Right lobe of liver (tissue), 4 donors: ENCODE results near the gene STK11.

ENCODE experiments used
- POLR2A ChIP-seq: fragments of 450-650 bp; IDR thresholded peaks from one replicate; pipeline ENCODE4 v1.6.1; 2017; ENCODE audit warnings: antibody characterized with exemption, mild to moderate bottlenecking
- TF ChIP-seq, protein P1 (sequence below), 4 donors: fragments of 200-600 bp in 3 of 4; fragments of 450-650 bp in 1 of 4; IDR thresholded peaks; one replicate each; pipeline versions ENCODE4 v1.5.1 to v1.8.0; 2016 to 2022; ENCODE audit warnings: antibody characterized with exemption in 4 of 4, mild to moderate bottlenecking in 2 of 4
- donor health status: DM: no; HTN: no; CAD: no.
- donor health status: DM: no; HTN: no; CAD: no.
- donor health status: DM: no; HTN: yes; CAD: no.

DNA sequence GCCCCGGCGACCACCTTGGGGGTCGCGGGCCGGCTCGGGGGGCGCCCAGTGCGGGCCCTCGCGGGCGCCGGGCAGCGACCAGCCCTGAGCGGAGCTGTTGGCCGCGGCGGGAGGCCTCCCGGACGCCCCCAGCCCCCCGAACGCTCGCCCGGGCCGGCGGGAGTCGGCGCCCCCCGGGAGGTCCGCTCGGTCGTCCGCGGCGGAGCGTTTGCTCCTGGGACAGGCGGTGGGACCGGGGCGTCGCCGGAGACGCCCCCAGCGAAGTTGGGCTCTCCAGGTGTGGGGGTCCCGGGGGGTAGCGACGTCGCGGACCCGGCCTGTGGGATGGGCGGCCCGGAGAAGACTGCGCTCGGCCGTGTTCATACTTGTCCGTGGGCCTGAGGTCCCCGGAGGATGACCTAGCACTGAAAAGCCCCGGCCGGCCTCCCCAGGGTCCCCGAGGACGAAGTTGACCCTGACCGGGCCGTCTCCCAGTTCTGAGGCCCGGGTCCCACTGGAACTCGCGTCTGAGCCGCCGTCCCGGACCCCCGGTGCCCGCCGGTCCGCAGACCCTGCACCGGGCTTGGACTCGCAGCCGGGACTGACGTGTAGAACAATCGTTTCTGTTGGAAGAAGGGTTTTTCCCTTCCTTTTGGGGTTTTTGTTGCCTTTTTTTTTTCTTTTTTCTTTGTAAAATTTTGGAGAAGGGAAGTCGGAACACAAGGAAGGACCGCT is 729 bp downstream of the STK11 start:
- TF ChIP-seq, protein P1, sequence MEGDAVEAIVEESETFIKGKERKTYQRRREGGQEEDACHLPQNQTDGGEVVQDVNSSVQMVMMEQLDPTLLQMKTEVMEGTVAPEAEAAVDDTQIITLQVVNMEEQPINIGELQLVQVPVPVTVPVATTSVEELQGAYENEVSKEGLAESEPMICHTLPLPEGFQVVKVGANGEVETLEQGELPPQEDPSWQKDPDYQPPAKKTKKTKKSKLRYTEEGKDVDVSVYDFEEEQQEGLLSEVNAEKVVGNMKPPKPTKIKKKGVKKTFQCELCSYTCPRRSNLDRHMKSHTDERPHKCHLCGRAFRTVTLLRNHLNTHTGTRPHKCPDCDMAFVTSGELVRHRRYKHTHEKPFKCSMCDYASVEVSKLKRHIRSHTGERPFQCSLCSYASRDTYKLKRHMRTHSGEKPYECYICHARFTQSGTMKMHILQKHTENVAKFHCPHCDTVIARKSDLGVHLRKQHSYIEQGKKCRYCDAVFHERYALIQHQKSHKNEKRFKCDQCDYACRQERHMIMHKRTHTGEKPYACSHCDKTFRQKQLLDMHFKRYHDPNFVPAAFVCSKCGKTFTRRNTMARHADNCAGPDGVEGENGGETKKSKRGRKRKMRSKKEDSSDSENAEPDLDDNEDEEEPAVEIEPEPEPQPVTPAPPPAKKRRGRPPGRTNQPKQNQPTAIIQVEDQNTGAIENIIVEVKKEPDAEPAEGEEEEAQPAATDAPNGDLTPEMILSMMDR (IDR thresholded peaks at IDR 0.05): no peak
- no peak for TF ChIP-seq POLR2A
